AG04449 (cell line): ENCODE results near the gene NECTIN3.

Experiments used
- CTCF ChIA-PET: fragments of 350-600 bp; formaldehyde crosslinking; extraction: SDS; loops from one replicate; lab custom pipeline; 2021; ENCODE audit warnings: antibody characterized with exemption; lab: Yijun Ruan, JAX
- POLR2A ChIA-PET: fragments of 400-600, 350-600 bp; formaldehyde crosslinking; extraction: SDS; loops from one replicate; lab custom pipeline; 2020; ENCODE audit warnings: antibody characterized with exemption, inconsistent platforms; lab: Yijun Ruan, JAX
- DNase-seq: peaks from one replicate; pipeline ENCODE4 v3.0.0-alpha.2; 2010; ENCODE audit warnings: low read depth, low spot score
- H3K4me3 ChIP-seq: 2 replicates; pipeline ENCODE4 v1.5.1; 2011; ENCODE audit warnings: low read depth, mild to moderate bottlenecking, control low read depth, low read length
- TF ChIP-seq, protein P1 (sequence below): IDR thresholded peaks from one replicate; pipeline ENCODE4 v1.5.1; 2011; ENCODE audit warnings: mild to moderate bottlenecking, moderate library complexity, low read length, control low read depth, inconsistent platforms; ENCODE audit not compliant: insufficient read depth; ENCODE audit errors: missing control alignments

Gene NECTIN3

DNA sequence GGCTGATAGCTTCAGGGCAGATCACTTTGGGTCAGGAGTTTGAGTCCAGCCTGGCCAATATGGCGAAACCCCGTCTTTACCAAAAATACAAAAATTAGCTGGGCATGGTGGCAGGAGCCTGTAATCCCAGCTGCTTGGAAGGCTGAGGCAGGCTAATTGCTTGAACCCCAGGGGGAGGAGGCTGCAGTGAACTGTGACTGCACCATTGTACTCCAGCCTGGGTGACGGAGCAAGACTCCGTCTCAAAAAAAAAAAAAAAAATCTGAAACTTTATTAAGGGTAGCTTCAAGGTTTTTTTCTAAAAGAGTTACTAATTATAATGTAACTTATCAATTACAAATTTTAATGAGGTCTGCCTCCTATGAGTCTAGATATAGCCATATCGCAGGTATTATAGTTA is 5.1 kb downstream of the NECTIN3 start:
- ChIA-PET POLR2A (no interaction called here), CTCF (interaction anchor here (1.0 kb wide), 1 partner anchor 27 kb away, joined by 3 read pairs; no protein-coding TSS in a partner anchor)
- TF ChIP-seq, protein P1, sequence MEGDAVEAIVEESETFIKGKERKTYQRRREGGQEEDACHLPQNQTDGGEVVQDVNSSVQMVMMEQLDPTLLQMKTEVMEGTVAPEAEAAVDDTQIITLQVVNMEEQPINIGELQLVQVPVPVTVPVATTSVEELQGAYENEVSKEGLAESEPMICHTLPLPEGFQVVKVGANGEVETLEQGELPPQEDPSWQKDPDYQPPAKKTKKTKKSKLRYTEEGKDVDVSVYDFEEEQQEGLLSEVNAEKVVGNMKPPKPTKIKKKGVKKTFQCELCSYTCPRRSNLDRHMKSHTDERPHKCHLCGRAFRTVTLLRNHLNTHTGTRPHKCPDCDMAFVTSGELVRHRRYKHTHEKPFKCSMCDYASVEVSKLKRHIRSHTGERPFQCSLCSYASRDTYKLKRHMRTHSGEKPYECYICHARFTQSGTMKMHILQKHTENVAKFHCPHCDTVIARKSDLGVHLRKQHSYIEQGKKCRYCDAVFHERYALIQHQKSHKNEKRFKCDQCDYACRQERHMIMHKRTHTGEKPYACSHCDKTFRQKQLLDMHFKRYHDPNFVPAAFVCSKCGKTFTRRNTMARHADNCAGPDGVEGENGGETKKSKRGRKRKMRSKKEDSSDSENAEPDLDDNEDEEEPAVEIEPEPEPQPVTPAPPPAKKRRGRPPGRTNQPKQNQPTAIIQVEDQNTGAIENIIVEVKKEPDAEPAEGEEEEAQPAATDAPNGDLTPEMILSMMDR: no peak
- no peak for DNase-seq
- no peak overlapping the region for H3K4me3 ChIP-seq

- POLR2A ChIA-PET: no interaction called here
- H3K4me3 ChIP-seq: no peak overlapping the region
- TF ChIP-seq, protein P1: no peak
- no peak for DNase-seq
- CTCF ChIA-PET: interaction anchor here (1.0 kb wide), 1 partner anchor 26 kb away, joined by 3 read pairs; no protein-coding TSS in a partner anchor
These were observed 5.8 kb downstream of the NECTIN3 start for GRCh38 chr3:111077369-111077768.

- H3K4me3 ChIP-seq: no peak overlapping the region
- DNase-seq: no peak
- TF ChIP-seq, protein P1: peak; percentile 35
- POLR2A ChIA-PET: interaction anchor here (0.7 kb wide), 3 partner anchors 18 to 390 kb away, joined by 3 read pairs; no protein-coding TSS in a partner anchor
- CTCF ChIA-PET: interaction anchor here (0.6 to 3.5 kb wide), 31 partner anchors 10 to 1351 kb away, joined by 3 to 20 read pairs (median 4); no protein-coding TSS in a partner anchor
These were observed 8.8 kb downstream of the NECTIN3 start for GRCh38 chr3:111080413-111080812.

DNA sequence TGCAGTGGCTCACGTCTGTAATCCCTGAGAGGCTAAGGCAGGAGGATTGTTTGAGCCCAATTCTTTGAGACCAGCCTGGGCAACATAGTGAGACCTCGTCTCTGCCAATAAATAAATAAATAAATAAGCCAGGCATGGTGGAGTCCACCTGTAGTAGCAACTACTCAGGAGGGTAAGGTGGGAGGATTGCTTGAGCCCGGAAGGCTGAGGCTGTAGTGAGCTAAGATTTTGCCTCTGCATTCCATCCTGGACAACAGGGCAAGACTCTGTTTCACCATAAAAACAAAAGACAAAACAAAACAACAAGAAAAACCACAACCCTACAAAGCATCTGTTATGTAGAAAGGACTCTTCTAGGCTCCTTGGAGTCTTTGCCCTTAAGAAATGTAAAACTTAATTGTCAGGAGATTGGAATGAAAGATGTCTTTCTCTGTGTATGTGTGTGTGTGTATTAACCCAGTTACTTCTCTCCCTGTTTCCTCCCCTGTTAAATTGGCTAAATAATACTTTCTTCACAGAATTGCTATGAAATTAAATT is 9.5 kb downstream of the NECTIN3 start:
- ChIA-PET CTCF (interaction anchor here (0.6 to 3.5 kb wide), 26 partner anchors 9 to 1348 kb away, joined by 3 to 20 read pairs (median 4); no protein-coding TSS in a partner anchor), POLR2A (interaction anchor here (0.7 kb wide), 1 partner anchor 390 kb away, joined by 3 read pairs; no protein-coding TSS in a partner anchor)
- H3K4me3 ChIP-seq: no peak overlapping the region
- DNase-seq: no peak
- TF ChIP-seq, protein P1: no peak

GRCh38 chr3:111084911-111085310 is 13.3 kb downstream of the NECTIN3 start:
- no peak for DNase-seq
- TF ChIP-seq, protein P1: no peak
- no peak overlapping the region for H3K4me3 ChIP-seq
- ChIA-PET CTCF (no interaction called here), POLR2A (no interaction called here)

DNA sequence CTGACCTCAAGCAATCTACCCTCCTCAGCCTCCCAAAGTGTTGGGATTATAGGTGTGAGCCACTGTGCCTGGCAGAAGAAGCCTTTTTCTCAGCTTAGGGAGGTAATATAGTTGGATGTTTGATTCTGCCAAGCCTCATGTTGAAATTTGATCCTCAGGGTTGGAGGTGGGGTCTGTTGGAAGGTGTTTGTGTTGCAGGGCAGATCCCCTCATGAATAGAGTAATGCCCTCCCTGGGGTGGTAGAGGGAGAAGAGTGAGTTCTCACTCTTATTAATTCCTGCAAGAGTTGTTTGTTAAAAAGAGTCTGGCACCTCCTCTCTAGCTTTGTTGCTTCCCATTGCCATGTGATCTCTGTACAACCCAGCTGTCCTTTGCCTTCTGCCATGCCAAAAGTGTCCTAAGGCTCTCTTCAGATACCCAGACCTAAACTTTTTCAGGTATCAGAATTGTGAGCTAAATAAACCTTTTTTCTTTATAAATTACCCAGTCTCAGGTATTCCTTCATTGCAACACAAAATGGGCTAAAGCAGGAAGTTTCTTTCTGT is 16.4 kb downstream of the NECTIN3 start:
- TF ChIP-seq, protein P1: no peak
- CTCF ChIA-PET: no interaction called here
- no peak overlapping the region for H3K4me3 ChIP-seq
- POLR2A ChIA-PET: no interaction called here
- DNase-seq: no peak
